GM12864 (cell line): ENCODE results near the gene GSAP.

Source experiments
- DNase-seq: peaks from one replicate; pipeline ENCODE4 v3.0.0-alpha.2; 2011; ENCODE audit warnings: low read depth
- H3K4me3 ChIP-seq: 2 replicates; pipeline ENCODE4 v1.5.1; 2011; ENCODE audit warnings: mild to moderate bottlenecking, low read depth, low read length, control low read depth
- TF ChIP-seq, protein P1 (sequence below): IDR thresholded peaks from 2 replicates; pipeline ENCODE4 v1.5.1; 2011; ENCODE audit warnings: low read depth, mild to moderate bottlenecking, moderate library complexity, low read length, control low read depth, inconsistent platforms; ENCODE audit errors: missing control alignments

GSAP gene

DNA sequence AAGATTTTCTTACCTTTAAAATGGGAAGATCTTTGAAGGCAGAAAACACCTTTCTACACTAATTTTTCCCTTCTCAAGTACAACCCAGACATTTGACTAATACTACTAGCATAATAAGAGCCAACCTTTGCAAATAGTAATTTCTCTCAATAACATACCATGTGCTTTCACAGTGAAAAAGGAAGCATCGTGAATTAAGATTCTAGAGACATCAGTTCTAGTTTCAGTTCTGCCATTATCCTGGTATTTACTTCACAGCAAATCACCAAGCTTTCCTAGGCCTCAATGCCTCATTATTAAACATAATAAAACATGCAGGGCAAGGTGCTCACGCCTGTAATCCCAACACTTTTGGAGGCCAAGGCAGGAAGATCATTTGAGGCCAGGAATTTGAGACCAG lies 24.9 kb downstream of the GSAP start:
- TF ChIP-seq, protein P1, sequence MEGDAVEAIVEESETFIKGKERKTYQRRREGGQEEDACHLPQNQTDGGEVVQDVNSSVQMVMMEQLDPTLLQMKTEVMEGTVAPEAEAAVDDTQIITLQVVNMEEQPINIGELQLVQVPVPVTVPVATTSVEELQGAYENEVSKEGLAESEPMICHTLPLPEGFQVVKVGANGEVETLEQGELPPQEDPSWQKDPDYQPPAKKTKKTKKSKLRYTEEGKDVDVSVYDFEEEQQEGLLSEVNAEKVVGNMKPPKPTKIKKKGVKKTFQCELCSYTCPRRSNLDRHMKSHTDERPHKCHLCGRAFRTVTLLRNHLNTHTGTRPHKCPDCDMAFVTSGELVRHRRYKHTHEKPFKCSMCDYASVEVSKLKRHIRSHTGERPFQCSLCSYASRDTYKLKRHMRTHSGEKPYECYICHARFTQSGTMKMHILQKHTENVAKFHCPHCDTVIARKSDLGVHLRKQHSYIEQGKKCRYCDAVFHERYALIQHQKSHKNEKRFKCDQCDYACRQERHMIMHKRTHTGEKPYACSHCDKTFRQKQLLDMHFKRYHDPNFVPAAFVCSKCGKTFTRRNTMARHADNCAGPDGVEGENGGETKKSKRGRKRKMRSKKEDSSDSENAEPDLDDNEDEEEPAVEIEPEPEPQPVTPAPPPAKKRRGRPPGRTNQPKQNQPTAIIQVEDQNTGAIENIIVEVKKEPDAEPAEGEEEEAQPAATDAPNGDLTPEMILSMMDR: no peak
- H3K4me3 ChIP-seq: no peak overlapping the region
- peak; percentile 47 for DNase-seq

DNA sequence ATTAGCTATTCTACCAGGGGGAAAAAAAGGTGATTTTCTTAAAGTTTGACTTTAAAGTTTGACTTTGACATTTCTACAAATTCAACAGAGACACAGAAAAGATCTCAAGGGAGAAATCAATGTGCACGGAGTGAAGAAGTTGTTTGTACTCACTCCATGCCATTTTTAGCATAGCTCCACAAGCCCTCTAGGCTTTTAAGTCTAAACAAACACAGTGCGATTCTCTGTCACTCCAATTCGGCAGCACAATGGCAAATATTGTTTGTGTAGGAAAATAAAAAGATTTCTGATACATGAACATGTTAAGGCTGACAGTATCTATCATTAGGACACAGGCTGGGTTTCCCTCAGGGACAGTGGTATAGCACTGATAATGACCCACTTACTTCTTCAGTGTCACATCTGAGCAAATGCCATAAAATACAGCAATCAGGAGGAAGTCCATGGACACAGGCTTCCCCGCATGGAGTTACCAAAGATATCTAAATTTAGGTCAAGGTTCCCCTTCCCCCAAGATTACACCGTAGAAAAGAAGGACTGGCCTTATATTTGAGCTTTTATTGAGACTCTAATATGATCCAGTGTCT lies 28.0 kb downstream of the GSAP start:
- H3K4me3 ChIP-seq: no peak overlapping the region
- TF ChIP-seq, protein P1: no peak
- no peak for DNase-seq

DNA sequence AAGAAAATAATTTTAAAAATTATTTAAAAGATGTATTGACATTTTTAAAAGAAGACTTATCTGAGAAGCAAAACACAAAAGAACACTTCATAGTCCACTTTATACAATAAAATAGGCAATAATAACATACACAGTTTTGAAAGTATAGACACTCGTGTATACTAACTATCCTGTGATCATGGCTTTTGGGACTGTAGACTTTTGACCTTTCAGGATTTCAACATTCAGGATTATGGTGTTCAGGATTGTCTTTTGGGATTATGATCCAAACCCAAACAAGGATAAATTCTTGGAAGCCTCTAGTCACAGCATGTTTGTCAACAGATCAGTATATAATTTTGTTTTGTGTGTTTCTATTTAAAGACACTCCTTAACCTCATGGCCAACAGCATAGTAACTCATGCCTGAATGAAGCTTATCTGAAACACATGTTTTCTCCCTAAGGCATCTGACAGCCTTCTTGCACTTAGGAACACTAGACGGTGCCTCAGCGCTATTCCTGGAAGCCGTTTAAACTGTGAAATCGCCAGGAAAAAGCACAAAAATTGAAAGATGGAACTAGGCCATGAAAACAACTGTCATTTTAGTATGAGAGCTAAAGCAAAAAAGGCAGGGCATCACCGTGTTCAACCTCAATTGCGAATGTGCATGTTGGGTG lies 29.9 kb downstream of the GSAP start:
- no peak for DNase-seq
- TF ChIP-seq, protein P1: no peak
- H3K4me3 ChIP-seq: no peak overlapping the region

DNA sequence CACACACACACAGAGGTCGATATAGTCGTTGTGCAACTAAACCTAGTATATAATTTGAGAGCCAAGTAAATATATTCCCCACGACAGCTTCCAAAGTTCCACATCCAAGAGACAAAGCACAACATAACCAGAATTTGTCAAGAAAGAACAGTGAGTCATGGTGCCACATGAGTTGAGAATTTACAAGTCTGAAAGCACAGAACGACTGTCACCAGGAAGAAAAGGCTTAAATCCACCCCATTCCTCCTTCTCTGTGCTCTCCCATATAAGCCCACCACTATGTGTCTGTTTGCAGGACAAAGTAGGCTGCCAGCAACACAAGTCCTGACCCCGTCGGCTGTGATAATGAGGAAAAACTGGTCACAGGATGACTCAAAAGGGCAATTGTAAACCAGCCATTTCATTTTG lies 32.8 kb downstream of the GSAP start:
- no peak for DNase-seq
- TF ChIP-seq, protein P1: no peak

DNA sequence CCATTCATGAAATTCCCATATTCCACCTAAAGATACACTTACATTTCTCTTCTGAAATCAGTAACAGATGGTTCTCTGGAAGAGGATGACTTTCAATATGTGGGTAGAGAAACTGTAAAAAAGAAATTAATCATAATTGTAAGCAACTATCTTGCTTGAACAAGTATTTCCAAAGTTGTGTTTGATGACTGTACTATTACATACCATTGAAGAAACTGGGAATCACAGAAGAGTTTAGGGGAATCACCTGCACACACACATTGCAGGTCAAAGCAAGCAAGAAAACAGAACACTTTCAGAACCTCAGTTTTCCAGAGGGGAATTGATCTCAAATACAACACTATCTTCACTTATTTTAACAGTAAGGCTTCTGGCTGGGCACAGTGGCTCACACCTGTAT lies 33.6 kb downstream of the GSAP start:
- H3K4me3 ChIP-seq: no peak overlapping the region
- DNase-seq: no peak
- TF ChIP-seq, protein P1: no peak

More for the DNA sequence above, 32.8 kb downstream of the GSAP start:
- no peak overlapping the region for H3K4me3 ChIP-seq

DNA sequence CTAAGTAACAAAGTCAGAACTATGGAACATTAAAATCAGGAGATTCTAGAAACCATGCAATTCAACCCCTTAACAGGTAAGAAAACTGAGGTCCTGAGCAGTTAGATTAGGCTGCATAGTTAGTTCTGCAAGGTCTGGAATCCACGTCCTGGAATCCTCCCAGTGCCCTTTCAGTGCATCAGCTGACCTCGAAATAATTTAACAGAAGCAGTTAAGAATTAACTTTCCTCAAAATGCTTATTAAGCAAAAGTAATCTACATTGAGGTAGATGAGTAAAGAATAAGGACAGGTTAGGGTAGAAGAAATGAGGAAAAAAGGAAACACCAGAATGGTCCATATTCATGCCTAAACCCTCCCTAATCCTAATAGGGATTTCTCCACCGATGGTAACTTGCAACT lies 37.6 kb downstream of the GSAP start:
- no peak overlapping the region for H3K4me3 ChIP-seq
- TF ChIP-seq, protein P1: no peak
- no peak for DNase-seq

DNA sequence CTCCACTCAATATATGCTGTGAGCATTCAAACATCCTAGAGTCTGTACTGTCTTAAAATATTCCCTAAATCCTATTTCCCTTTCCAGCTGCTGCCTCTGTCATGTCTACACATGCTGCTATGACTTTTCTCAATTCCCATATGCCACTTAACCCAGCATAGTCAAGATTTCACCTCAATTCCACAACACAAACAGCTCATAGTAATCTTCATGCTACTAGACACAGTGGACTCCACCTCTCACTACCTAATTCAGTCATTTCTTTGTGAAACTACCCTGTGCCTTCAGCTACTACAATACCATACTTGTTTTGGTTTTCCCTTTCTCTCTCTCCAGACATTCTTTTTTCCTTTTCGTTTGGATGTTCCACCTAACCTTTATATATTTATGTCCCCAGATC lies 45.5 kb downstream of the GSAP start:
- H3K4me3 ChIP-seq: no peak overlapping the region
- TF ChIP-seq, protein P1: no peak
- DNase-seq: no peak
